K562 (cell line): ENCODE data around the gene HES6. TPM values are rescaled to one million over a fixed set of nuclear protein-coding genes. Genes with fewer than 3 reads are reported as not detected.

ENCODE experiments used
- CBX1 ChIP-seq: sonication (generic); IDR thresholded peaks from 2 replicates; pipeline ENCODE4 v1.6.1; 2016; ENCODE audit warnings: antibody characterized with exemption, low read depth, mild to moderate bottlenecking
- CHD2 ChIP-seq: IDR thresholded peaks from 2 replicates; pipeline ENCODE4 v1.6.1; 2011; ENCODE audit warnings: low read depth, low read length
- EP300 ChIP-seq: IDR thresholded peaks from 2 replicates; pipeline ENCODE4 v1.6.1; 2012; ENCODE audit warnings: low read length, improper control_type of control experiment
- ERF ChIP-seq: fragments of 450-650 bp; formaldehyde crosslinking; IDR thresholded peaks from 2 replicates; pipeline ENCODE4 v1.4.0; 2020; ENCODE audit warnings: mild to moderate bottlenecking, mixed read lengths
- ETS2 ChIP-seq: IDR thresholded peaks from 2 replicates; pipeline ENCODE4 v1.6.1; 2016; ENCODE audit warnings: borderline replicate concordance, missing genetic modification characterization, mild to moderate bottlenecking, moderate library complexity, missing compliant biosample characterization; ENCODE audit not compliant: poor library complexity, severe bottlenecking
- EWSR1 ChIP-seq: fragments of 450-650 bp; IDR thresholded peaks from 2 replicates; pipeline ENCODE4 v1.6.1; 2018; ENCODE audit warnings: borderline replicate concordance, mild to moderate bottlenecking, low read depth, moderate library complexity; ENCODE audit not compliant: partially characterized antibody
- HNRNPH1 ChIP-seq: fragments of 200-400 bp; formaldehyde crosslinking; optimal IDR thresholded peaks from 2 replicates; pipeline ENCODE3; 2017; ENCODE audit warnings: low read depth, mild to moderate bottlenecking, low read length, moderate library complexity
- HNRNPUL1 ChIP-seq: fragments of 200-400 bp; formaldehyde crosslinking; IDR thresholded peaks from 2 replicates; pipeline ENCODE4 v1.6.1; 2017; ENCODE audit warnings: low read length
- ID3 ChIP-seq, 2 experiments: fragments of 250-450 bp in 1 of 2; fragments of 450-650 bp in 1 of 2; sonication (Bioruptor Pico) in 1 of 2; IDR thresholded peaks; 2 replicates each; pipeline versions ENCODE4 v1.6.1 to v1.8.0; 2016 to 2021; ENCODE audit warnings: mild to moderate bottlenecking in 2 of 2, moderate library complexity in 2 of 2, missing compliant biosample characterization in 1 of 2, missing genetic modification characterization in 1 of 2
- KDM4B ChIP-seq, 2 experiments: fragments of 450-650 bp in 1 of 2; sonication (generic) in 1 of 2; IDR thresholded peaks; 2 replicates each; pipeline ENCODE4 v1.6.1; 2016 to 2017; ENCODE audit warnings: borderline replicate concordance in 2 of 2, antibody characterized with exemption in 1 of 2, low read depth in 1 of 2, mild to moderate bottlenecking in 1 of 2
- PREB ChIP-seq: sonication (generic); formaldehyde crosslinking; IDR thresholded peaks from 2 replicates; pipeline ENCODE4 v1.8.1; 2023; ENCODE audit warnings: mild to moderate bottlenecking, missing genetic modification reagents
- RBM15 ChIP-seq: fragments of 200-400 bp; formaldehyde crosslinking; IDR thresholded peaks from 2 replicates; pipeline ENCODE4 v1.6.1; 2018; ENCODE audit warnings: mild to moderate bottlenecking, low read length, moderate library complexity; ENCODE audit not compliant: insufficient read depth
- SREBF1 ChIP-seq: fragments of 150-350 bp; IDR thresholded peaks from 2 replicates; pipeline ENCODE4 v1.6.1; 2014; ENCODE audit warnings: antibody characterized with exemption, low read depth, low read length, borderline replicate concordance
- TSHZ1 ChIP-seq: fragments of 250-450 bp; sonication (Bioruptor Pico); IDR thresholded peaks from 2 replicates; pipeline ENCODE4 v1.4.0; 2020; ENCODE audit warnings: mild to moderate bottlenecking, moderate library complexity
- ZNF184 ChIP-seq: sonication (generic); formaldehyde crosslinking; IDR thresholded peaks from 2 replicates; pipeline ENCODE4 v1.5.0; 2020; ENCODE audit warnings: missing genetic modification reagents
- ZNF589 ChIP-seq: fragments of 200-800 bp; sonication (Bioruptor generic); IDR thresholded peaks from 2 replicates; pipeline ENCODE4 v1.6.1; 2016; ENCODE audit warnings: low read depth, missing genetic modification characterization, missing compliant biosample characterization
- ZNF644 ChIP-seq: fragments of 200-800 bp; sonication (Bioruptor generic); IDR thresholded peaks from 2 replicates; pipeline ENCODE4 v1.6.1; 2016; ENCODE audit warnings: low read depth, missing genetic modification characterization, missing compliant biosample characterization
- ZNF655 ChIP-seq: fragments of 250-450 bp; sonication (Bioruptor Pico); IDR thresholded peaks from 2 replicates; pipeline ENCODE4 v1.5.0; 2021
- ZNF766 ChIP-seq: fragments of 200-800 bp; sonication (Bioruptor generic); conservative IDR thresholded peaks from 2 replicates; pipeline ENCODE4 v1.6.1; 2016; ENCODE audit warnings: missing genetic modification characterization, missing compliant biosample characterization
- polyA plus RNA-seq, 8 experiments: library from polyadenylated mRNA; depleted of rRNA in 4 of 8; stranded (reverse) in 5 of 8; unstranded in 3 of 8; fragments of >200 nt; fragmentation: Nextera tagmentation in 2 of 8; fragmentation: Illumina TruSeq in 1 of 8; extraction: Ambion mirVana in 2 of 8; extraction: Trizol in 1 of 8; gene quantifications; 2 replicates each; pipeline versions ENCODE4 v1.2.1 to v1.2.3, GENCODE V29; 2011 to 2014; ENCODE audit warnings: inconsistent platforms in 1 of 8, missing spikeins in 1 of 8
- total RNA-seq, 7 experiments: library from RNA; depleted of rRNA in 6 of 7; stranded (reverse); fragments of >200 nt in 6 of 7; fragmentation: Illumina TruSeq in 2 of 7; extraction: Trizol in 2 of 7; gene quantifications; 2 replicates each; pipeline versions ENCODE4 v1.2.1 to v1.2.3, GENCODE V29; 2011 to 2021; ENCODE audit warnings: low replicate concordance in 1 of 7

The HES6 gene
- total and polyA plus RNA-seq, 9 of the 15 experiments (the other 6 are each of a cell fraction or from before 2014, with no cell fraction given) = 6.2 to 133 (median 29.2) TPM

- TF ChIP-seq TSHZ1 (CRISPR knock-in tag) (no peak), ZNF589 (CRISPR knock-in tag) (peak; percentile 25; the same call in 1 of the 2 replicates), HNRNPH1 (no peak), ERF (CRISPR knock-in tag) (no peak), ZNF655 (CRISPR knock-in tag) (no peak), RBM15 (no peak), CBX1 (peak; percentile 62; the same call in 1 of the 2 replicates), PREB (CRISPR knock-in tag) (no peak), ZNF184 (CRISPR knock-in tag) (no peak), SREBF1 (no peak), HNRNPUL1 (no peak), ETS2 (no peak), ID3 (CRISPR knock-in tag; IDR thresholded peaks at IDR 0.05) (no peak), ID3 (tag; IDR thresholded peaks at IDR 0.05) (peak; percentile 80), EP300 (no peak), ZNF766 (CRISPR knock-in tag) (no peak), KDM4B (IDR thresholded peaks at IDR 0.05; ENCODE audit: borderline replicate concordance in 2 of 2, low read depth in 1 of 2) (0 out of 4 replicates have a peak, but pooled peaks of 1 of the 2 experiments have one; percentile 27), EWSR1 (no peak), ZNF644 (no peak), CHD2 (no peak)
Measured at GRCh38 chr2:238238766-238239542, 884 bp downstream of the HES6 start (continued).
